HL-60/S4 treated with phorbol 12-myristate 13-acetate at 8.2 ng/mL for 4 days and 3 days (cell line): ENCODE results near the gene CAMK2N1.
"Not testable (repeated sequence)": the region's sequence is repeated elsewhere in the genome, so short reads cannot be mapped to it uniquely, and the experiment has no call there.

Experiments used
- in situ Hi-C: fragments of 300-500 bp; cut with MboI; formaldehyde crosslinking; loops from 2 replicates; pipeline ENCODE4 v1.15.0; 2022; ENCODE audit warnings: low sequenced_read_pairs

CAMK2N1 gene

GRCh38 chr1:20497506-20497905, 11.5 kb upstream of the CAMK2N1 start:
- in situ Hi-C loops: no loop called here

GRCh38 chr1:20496725-20497383, 10.8 kb upstream of the CAMK2N1 start:
- in situ Hi-C loops: not testable (repeated sequence)

GRCh38 chr1:20496241-20496661, 10.2 kb upstream of the CAMK2N1 start:
- in situ Hi-C loops: no loop called here

- in situ Hi-C loops: no loop called here
These were observed 9.7 kb upstream of the CAMK2N1 start for GRCh38 chr1:20495661-20496060.

DNA sequence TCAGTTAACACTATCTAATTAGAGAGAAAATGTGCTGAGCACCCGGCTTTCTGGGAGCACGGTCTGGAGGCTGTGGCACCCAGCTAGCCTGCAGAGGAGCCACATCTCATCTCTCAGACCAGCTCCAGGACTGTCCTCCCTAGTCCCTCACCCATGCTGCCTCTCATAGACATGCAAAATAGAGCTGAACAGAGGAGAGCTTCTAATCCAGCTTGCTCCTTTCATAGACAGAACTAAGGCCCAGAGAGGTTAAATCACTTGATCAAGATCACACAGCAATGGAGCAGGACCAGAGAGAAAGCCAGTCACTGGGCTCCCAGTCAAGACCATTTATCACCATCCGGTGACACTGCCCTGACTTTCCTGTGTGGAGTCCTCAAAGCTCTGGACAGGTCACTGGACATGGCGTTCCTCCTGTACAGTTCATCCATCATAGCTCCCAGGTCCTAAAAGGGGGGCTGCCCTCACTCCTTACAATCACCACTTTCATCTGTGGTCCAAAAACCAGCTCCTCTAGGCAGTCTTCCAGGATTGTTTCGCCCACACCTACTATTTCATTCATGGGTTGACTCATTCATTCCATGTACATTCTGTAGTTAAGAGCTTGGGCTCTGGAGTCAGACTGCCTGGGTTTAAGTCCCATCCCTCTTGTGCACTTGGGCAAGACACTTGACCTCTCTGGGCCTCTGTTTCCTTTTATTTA, 8.8 kb upstream of the CAMK2N1 start:
- in situ Hi-C loops: no loop called here

DNA sequence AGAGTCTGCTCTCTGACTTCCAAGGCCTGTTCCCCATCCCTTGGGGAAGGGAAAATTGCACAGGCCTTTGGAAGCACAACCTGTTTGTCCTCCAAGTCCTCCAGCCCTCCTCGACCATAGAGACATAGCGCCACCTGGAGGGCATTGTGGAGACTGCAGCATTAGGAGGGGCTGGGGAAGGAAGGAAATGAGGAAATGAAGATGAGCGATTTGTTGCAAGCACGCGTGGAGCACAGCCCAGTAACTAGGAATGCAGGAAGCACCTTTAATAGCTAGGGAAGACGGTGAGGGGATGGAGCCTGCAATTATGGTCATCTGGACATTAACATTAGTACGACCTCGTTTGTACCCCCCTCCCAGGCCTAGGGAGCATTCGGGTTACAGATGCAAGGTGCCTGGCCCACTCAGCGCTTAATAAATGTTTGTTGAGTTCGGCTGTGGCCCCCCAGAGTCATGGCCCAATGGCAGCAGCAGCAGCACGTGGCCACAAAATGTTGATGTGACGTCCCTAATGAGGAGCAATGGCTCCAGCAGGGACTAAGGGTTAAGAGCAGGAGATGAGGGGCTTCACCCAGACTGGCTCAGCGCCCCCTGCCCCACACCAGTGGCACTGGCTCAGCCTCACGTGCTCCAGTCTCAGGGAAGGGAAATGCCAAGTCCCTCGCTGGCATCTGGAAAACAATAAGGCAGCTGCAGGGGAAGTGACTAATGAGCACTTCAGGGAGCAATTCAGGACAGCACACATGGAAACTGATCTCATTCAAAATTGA, 8.0 kb upstream of the CAMK2N1 start:
- in situ Hi-C loops: no loop called here

DNA sequence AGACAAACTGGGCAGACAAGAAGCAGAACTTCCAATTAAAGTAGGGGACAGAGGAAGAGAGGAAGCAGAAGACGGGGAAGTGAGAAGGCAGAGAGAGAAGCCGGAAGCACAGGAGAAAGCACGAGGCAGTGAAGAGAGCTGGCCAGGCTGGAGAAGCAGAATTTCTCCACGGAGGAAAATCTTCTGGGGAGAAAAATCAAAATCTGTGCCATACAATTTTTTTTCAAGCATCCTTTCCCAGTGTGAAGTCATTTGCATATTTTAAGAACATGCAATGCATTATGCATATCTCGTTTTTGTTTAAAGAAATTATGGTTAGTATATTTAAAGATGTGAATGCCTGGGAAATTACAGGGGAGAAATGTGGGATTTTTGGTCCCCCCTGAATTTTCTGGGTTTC, 7.3 kb upstream of the CAMK2N1 start:
- in situ Hi-C loops: no loop called here

GRCh38 chr1:20492751-20493150, 6.7 kb upstream of the CAMK2N1 start:
- in situ Hi-C loops: no loop called here

- in situ Hi-C loops: no loop called here
These were observed 5.9 kb upstream of the CAMK2N1 start for GRCh38 chr1:20491866-20492265.

GRCh38 chr1:20491178-20491577, 5.2 kb upstream of the CAMK2N1 start:
- in situ Hi-C loops: no loop called here

DNA sequence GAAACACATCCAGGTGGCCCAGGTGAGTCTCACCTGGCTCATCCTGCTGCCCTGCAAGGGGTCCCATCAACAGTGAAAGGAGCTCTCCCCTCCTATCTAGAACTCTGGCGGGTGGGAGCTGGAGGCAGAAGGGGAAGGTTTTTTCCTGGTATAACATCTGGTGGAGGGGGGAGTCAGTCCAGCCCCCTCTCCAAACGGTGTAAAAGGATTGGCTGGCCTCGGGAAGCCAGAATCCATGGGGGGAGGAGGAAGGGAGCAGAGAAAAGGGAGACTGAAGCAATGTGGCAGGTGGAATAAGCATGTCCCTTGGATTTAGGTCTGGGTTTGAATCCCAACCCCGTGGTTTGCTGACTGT, 1.2 kb upstream of the CAMK2N1 start:
- in situ Hi-C loops: no loop called here

DNA sequence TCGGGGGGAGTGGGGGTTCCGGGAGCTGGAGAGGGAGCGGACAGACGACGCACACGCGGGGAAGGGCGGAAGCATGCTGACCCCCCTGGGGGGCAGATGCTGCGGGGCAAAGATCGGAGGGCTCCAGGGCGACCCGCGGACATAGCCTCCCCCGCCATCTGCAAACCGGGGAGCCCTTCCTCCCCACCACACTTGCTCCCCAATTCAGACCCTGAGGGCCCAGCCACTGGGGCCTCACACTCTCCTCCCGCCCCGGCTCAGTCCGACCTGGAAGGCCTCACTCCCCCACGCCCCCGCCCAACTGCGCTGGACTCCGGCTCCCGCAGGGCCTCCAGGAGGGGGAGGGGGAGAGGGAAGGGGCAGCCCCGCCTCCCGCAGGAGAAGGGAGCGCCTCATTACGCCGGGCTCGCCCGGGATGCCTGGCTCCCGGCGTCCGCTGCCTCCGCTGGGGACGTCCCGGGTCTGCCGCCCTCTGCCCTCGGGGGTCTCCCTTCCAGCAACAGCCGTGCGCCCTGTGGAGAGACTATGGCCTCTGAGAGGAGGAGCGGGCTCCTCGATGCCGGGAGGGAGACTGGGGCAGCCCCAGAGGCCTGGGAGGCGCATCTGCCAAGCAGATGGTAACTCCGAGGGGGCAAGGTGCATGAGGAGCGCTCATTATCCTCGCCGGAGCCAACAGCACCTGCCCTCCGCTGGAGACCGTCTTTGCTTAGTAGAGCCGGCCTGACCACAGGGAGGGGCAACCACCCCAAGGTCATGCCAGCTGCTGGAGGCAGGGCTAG, 636 bp upstream of the CAMK2N1 start:
- in situ Hi-C loops: no loop called here

- in situ Hi-C loops: no loop called here
These were observed 1.2 kb downstream of the CAMK2N1 start for GRCh38 chr1:20484519-20485462.

- in situ Hi-C loops: no loop called here
These were observed 2.0 kb downstream of the CAMK2N1 start for GRCh38 chr1:20483833-20484518.

- in situ Hi-C loops: no loop called here
These were observed 2.7 kb downstream of the CAMK2N1 start for GRCh38 chr1:20483098-20483832.

DNA sequence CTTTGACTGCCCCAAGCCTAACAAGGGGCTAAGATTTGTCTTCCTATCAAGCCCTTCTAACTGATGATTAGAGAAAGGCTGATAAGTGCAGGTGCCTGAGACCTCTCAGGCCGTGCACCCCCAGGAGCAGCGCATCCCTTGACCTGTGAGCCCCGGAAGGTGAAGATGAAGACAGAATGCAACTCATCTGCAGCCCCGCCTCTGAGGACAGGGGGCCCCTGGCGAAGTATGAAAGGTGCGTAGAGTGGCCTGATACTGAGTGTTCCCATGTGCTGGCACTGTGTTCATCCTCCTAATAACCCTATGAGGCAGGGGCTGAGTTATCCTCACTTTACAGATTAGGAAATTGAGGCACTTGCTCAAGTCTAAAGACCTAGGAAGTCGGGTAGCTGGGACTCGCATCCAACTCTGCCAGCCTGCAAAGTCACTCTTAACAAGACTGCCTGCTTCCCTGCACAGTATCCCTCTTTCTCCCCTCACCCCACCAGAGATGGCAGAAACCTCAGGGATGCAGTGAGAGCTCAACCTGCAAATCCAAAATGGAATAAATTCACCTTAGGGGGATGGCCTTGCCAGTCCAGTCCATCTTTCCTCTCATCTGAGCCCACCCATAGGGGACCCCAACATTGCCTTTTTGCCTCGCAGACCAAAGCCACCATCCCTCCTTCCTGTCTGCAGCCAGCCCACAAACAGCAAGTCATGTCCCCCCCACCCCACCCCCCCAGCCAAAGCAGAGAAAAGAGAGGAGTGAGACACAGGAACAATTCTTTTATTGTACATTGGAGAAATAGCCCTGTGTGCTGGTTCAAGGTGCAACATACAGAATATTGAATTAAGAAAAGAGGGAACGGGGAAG, 4.1 kb downstream of the CAMK2N1 start:
- in situ Hi-C loops: no loop called here

DNA sequence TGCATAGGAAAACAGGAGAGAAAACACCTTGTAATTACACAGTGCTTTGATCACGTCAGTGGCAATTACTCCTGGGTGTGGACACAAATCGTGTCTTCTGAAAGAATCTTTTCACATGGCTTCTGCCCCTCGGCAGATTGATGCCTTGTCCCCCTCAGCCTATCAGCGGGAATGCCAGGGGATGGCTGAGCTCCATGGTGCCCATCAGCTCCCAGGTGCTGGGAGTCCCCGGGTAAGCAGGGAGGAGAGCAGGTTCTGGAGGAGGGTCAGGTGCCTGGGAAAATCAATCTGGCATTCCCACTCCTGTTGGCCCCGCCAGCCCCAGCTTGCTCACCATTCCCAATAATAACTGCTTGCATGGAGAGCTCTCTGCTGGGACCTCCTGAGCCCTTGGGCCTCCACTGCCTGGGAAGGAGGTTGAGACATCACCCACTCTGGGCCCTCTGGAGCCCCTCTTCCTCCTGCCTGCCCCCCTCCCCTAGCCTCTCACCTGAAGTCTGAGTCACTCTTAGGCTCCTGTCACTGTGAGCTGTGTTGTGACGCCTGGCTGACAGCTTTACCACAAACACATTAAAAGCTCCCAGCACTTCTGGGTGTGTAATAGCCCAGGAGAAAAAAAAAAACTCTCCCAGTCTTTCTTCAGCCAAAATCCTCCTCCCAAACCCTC, 4.9 kb downstream of the CAMK2N1 start:
- in situ Hi-C loops: no loop called here
